ENCODE results near the gene APOL4. TPM values are rescaled to one million over a fixed set of nuclear protein-coding genes. Genes with fewer than 3 reads are reported as not detected.
"Not testable (repeated sequence)": the region's sequence is repeated elsewhere in the genome, so short reads cannot be mapped to it uniquely, and the experiment has no call there.

Gene APOL4
- total and polyA plus RNA-seq, 2 of the 4 experiments (the other 2 are of a cell fraction): 0.07 TPM; not detected in 1

GRCh38 chr22:36205573-36205972 is 4.0 kb upstream of the APOL4 start:
- intact Hi-C loops (cut with micrococcal nuclease); H3K27ac ChIP-seq (ENCODE audit: insufficient read depth, low read length); H3K9me3 ChIP-seq (ENCODE audit: control insufficient read depth, insufficient read depth, low read length); H4K20me1 ChIP-seq (ENCODE audit: insufficient read depth, low read length); H3K36me3 ChIP-seq (ENCODE audit: control insufficient read depth, insufficient read depth, low read length); in situ Hi-C loops (cut with MboI; ENCODE audit: low sequenced_read_pairs); H2AFZ ChIP-seq (replicated peaks; ENCODE audit: low read length, poor library complexity); H3K18ac ChIP-seq (ENCODE audit: low read depth, low read length); H2AK9ac ChIP-seq (replicated peaks; ENCODE audit: low read depth, low read length, poor library complexity); ATAC-seq (ENCODE audit: low read depth); BruUV-seq (replicated peaks); H3K4me2 ChIP-seq (ENCODE audit: low read depth, low read length); H3K27me3 ChIP-seq (ENCODE audit: control insufficient read depth, insufficient read depth, low read length); H3K4me1 ChIP-seq (ENCODE audit: control insufficient read depth, insufficient read depth, low read length); H3K79me1 ChIP-seq (ENCODE audit: low read depth in 1 of 2, low read length in 2 of 2); POLR2A ChIA-PET (ENCODE audit: unreplicated experiment); CTCF ChIA-PET; H3K4me3 ChIP-seq (ENCODE audit: insufficient read depth, low read depth, low read length); H3K14ac ChIP-seq (replicated peaks; ENCODE audit: low read depth, low read length); H4K5ac ChIP-seq (ENCODE audit: low read depth, low read length); H2BK120ac ChIP-seq (ENCODE audit: low read depth, low read length); H2BK15ac ChIP-seq (ENCODE audit: low read depth, low read length); DNase-seq; H4K91ac ChIP-seq (ENCODE audit: insufficient read depth, low read depth, low read length); H2BK20ac ChIP-seq (ENCODE audit: low read depth, low read length); H3K9ac ChIP-seq (ENCODE audit: low read depth, low read length); H2AK5ac ChIP-seq (ENCODE audit: low read depth, low read length); H3K23ac ChIP-seq (ENCODE audit: low read depth, low read length); dilution Hi-C loops (cut with HindIII; ENCODE audit: low sequenced_read_pairs, unreplicated experiment); H3K9me1 ChIP-seq (ENCODE audit: insufficient read depth, low read length); H3K56ac ChIP-seq (ENCODE audit: extremely low read depth, insufficient read depth, low read length); H2BK5ac ChIP-seq (ENCODE audit: low read depth, low read length, poor library complexity, severe bottlenecking); H3K4ac ChIP-seq (ENCODE audit: low read depth, low read length); H4K8ac ChIP-seq (ENCODE audit: low read depth in 2 of 2, low read length in 2 of 2): not testable (repeated sequence)
- no CpG with 5 or more reads among the region's 5 CpGs for WGBS, 2 experiments (ENCODE audit: extremely low coverage in 2 of 2, insufficient read length in 1 of 2)
